HG02943 (cell line): Measurements from ENCODE around the gene MSRB1.
"Not testable (repeated sequence)": the region's sequence is repeated elsewhere in the genome, so short reads cannot be mapped to it uniquely, and the experiment has no call there.

Experiments
- ATAC-seq: cut with Tn5 transposase; IDR thresholded peaks from one replicate; pipeline ENCODE4 v1.9.1; 2021; ENCODE audit warnings: mild to moderate bottlenecking, low read depth, moderate library complexity; ENCODE audit not compliant: unreplicated experiment

Gene MSRB1

GRCh38 chr16:1903845-1904840, 38.9 kb downstream of the MSRB1 start:
- no peak for ATAC-seq

- no peak for ATAC-seq
Observed at GRCh38 chr16:1903220-1903574, 39.8 kb downstream of the MSRB1 start.

GRCh38 chr16:1902547-1903219, 40.3 kb downstream of the MSRB1 start:
- no peak for ATAC-seq

- no peak for ATAC-seq
Observed at GRCh38 chr16:1900452-1900774, 42.6 kb downstream of the MSRB1 start.

GRCh38 chr16:1899641-1900451, 43.2 kb downstream of the MSRB1 start:
- no peak for ATAC-seq

- ATAC-seq: not testable (repeated sequence)
Observed at GRCh38 chr16:1897692-1898091, 45.3 kb downstream of the MSRB1 start.

- ATAC-seq: no peak
Observed at GRCh38 chr16:1895949-1896675, 46.9 kb downstream of the MSRB1 start.

- no peak for ATAC-seq
Observed at GRCh38 chr16:1895068-1895467, 47.9 kb downstream of the MSRB1 start.

GRCh38 chr16:1890708-1891050, 52.3 kb downstream of the MSRB1 start:
- ATAC-seq: no peak

- no peak for ATAC-seq
Observed at GRCh38 chr16:1890024-1890707, 52.8 kb downstream of the MSRB1 start.
